IPS-20b (cell line): ENCODE data around the gene COL6A2.
"Not testable (repeated sequence)": the region's sequence is repeated elsewhere in the genome, so short reads cannot be mapped to it uniquely, and the experiment has no call there.

Source experiments
- H3K27ac ChIP-seq: one replicate; pipeline ENCODE4 v1.5.1; 2013; ENCODE audit warnings: low read length
- H3K27me3 ChIP-seq: 2 replicates; pipeline ENCODE4 v1.6.1; 2013; ENCODE audit warnings: mild to moderate bottlenecking, low read length, inconsistent platforms; ENCODE audit not compliant: insufficient read depth
- H3K36me3 ChIP-seq: 2 replicates; pipeline ENCODE4 v1.6.1; 2013; ENCODE audit warnings: low read depth, mild to moderate bottlenecking, inconsistent platforms, low read length, moderate library complexity; ENCODE audit not compliant: insufficient read depth
- H3K4me1 ChIP-seq: 2 replicates; pipeline ENCODE4 v1.6.1; 2013; ENCODE audit warnings: mild to moderate bottlenecking, control low read depth, inconsistent platforms, low read length, moderate library complexity; ENCODE audit not compliant: insufficient read depth
- H3K4me3 ChIP-seq: 2 replicates; pipeline ENCODE4 v1.5.1; 2013; ENCODE audit warnings: mild to moderate bottlenecking, low read length, inconsistent platforms
- H3K9ac ChIP-seq: 2 replicates; pipeline ENCODE4 v1.6.1; 2013; ENCODE audit warnings: low read depth, mild to moderate bottlenecking, inconsistent platforms, low read length, moderate library complexity
- H3K9me3 ChIP-seq: 2 replicates; pipeline ENCODE4 v1.6.1; 2013; ENCODE audit warnings: mild to moderate bottlenecking, low read depth, low read length, inconsistent platforms; ENCODE audit not compliant: insufficient read depth

Gene COL6A2

DNA sequence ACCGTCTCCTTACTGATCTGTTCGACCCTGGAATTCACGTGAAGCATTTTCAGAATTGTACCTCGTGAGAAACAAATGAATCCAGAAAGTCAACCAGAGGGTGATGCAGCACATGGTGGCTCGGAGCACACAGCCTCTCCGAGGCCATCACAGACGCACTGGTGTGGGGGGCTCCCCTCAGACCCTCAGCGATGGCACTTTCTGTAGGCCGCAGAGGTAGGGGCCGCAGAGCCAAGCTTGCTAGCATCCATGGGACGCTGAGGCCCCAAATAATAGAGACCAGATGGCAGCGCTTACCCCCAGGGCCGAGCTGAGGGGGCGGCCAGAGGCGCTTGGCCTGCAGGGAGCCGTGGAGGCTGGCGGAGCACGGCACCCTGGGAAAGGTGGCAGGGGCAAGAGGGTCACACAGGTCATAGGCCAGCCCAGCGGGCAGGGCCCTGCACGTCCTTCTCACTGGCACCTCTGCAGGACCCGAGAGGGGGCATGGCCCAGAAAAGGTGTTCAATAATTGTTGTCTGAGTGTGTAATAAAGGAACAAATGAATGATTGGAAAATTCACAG lies 28.1 kb upstream of the COL6A2 start:
- H3K9me3 ChIP-seq = no peaks in the 10 kb centered on the region
- H3K9ac ChIP-seq = no peak overlapping the region
- no peak overlapping the region for H3K4me3 ChIP-seq
- H3K27me3 ChIP-seq = no peaks in the 10 kb centered on the region
- no peaks in the 10 kb centered on the region for H3K4me1 ChIP-seq
- H3K27ac ChIP-seq = no peak overlapping the region
- H3K36me3 ChIP-seq = no peaks in the 10 kb centered on the region

DNA sequence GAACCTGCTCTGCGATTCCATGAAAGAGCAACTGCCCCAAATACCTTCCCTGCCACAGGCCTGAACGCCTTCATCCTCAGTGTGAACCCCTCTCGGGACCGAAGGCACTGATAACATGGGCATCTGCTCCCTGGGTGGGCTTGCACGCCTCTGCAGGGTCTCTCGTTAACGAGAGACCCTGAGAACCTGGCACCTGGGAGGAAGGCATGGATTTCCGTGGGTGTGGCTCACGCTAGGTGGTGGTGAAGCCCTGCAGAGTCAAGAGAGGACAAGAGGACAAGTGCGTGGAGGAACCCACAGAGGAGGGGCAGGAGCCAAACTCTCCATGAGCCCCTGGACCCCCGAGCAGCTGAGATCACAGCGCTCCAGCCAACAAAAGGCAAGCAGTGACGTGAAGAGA lies 26.8 kb upstream of the COL6A2 start:
- no peaks in the 10 kb centered on the region for H3K27me3 ChIP-seq
- no peak overlapping the region for H3K27ac ChIP-seq
- H3K9ac ChIP-seq = no peak overlapping the region
- H3K4me3 ChIP-seq = no peak overlapping the region
- no peaks in the 10 kb centered on the region for H3K9me3 ChIP-seq
- H3K4me1 ChIP-seq = no peaks in the 10 kb centered on the region
- H3K36me3 ChIP-seq = no peaks in the 10 kb centered on the region

DNA sequence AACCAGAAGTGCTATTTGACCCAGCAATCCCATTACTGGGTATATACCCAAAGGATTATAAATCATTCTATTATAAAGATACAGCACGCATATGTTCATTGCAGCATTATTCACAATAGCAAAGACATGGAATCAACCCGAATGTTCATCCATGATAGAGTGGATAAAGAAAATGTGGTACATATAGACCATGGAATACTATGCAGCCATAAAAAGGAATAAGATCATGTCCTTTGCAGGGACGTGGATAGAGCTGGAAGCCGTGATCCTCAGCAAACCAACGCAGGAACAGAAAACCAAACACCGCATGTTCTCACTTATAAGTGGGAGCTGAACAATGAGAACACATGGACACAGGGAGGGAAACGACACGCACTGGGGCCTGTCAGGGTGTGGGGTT lies 21.2 kb upstream of the COL6A2 start:
- not testable (repeated sequence) for H3K9ac ChIP-seq

DNA sequence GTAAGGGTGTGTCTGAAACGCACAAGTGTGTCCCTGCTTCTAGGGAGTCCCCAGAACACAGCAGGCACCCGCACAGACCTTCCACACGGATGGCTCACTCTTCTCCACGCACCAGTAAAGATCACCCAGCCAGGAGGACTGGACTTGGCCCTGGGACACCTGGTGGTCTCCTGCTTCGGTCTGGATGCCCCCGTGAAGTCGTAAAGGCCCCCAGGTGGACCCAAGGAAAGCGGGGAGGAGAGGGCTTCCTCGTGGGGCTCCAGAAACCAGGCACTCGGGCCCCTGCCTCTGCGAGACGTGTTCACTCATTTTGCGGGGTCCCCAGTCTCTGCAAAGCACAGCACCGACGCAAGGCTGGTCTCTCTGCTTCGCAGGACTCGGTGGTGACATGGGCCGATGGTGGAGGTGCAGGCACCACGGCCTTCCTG lies 20.2 kb upstream of the COL6A2 start:
- Histone ChIP-seq H3K4me3 (no peak overlapping the region), H3K9me3 (no peaks in the 10 kb centered on the region), H3K9ac (no peak overlapping the region), H3K27ac (no peak overlapping the region), H3K27me3 (no peaks in the 10 kb centered on the region), H3K36me3 (no peaks in the 10 kb centered on the region), H3K4me1 (no peaks in the 10 kb centered on the region)

More for the DNA sequence above, 21.2 kb upstream of the COL6A2 start:
- not testable (repeated sequence) for H3K36me3 ChIP-seq, H3K4me3 ChIP-seq, H3K9me3 ChIP-seq, H3K4me1 ChIP-seq, H3K27me3 ChIP-seq, H3K27ac ChIP-seq

DNA sequence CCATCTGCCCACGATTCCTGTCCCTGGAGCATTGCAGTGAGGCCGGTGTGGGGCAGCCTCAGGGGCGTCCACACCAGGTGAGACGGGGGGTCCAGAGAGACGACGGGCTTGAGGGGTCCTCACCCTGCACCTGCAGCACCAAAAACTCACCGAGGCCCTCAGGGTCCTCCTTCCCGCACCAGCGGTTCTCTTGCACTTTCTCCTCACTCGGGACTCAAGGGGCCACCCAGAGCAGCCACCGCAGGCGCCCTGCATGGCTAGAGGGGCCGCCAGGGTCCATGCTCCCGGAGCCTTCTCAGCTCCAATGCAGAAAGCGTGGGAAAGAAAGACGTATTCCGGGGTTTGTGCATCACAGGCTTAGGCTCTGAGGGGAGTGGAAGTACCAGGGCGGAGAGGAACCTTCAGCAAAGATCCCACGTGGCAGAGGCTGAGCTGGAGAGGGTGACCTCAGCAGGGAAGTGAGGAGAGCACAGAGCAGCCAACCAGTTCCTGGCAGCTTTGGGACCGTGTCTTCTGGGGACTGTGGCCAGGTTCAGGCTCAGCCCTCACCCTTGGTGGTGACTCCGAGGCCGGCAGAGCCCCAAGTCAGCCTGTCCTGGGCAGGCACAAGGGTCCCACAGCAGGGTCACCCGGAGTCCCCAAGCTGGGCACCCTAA lies 19.5 kb upstream of the COL6A2 start:
- Histone ChIP-seq H3K36me3 (no peaks in the 10 kb centered on the region), H3K9me3 (no peaks in the 10 kb centered on the region), H3K9ac (no peak overlapping the region), H3K27ac (no peak overlapping the region), H3K27me3 (no peaks in the 10 kb centered on the region), H3K4me1 (no peaks in the 10 kb centered on the region), H3K4me3 (no peak overlapping the region)

DNA sequence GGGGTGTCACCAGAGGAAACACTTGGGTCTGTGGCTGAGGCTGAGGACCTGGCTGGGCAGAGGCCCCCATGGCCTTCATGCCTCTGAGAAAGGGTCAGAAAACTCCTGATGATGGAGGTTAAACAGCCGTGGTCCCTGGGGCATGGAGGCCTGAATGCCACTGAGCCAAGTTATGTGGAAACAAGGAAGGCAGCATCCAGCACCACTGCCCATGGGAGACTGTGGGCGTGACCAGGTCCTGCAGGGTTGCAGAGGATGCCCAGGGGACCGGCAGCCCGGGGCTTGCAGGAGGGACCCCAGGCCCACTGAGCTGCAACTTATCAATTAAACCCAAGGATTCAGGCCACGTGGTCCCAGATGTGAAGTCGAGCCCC lies 18.9 kb upstream of the COL6A2 start:
- H3K27ac ChIP-seq = no peak overlapping the region
- H3K9ac ChIP-seq = no peak overlapping the region

DNA sequence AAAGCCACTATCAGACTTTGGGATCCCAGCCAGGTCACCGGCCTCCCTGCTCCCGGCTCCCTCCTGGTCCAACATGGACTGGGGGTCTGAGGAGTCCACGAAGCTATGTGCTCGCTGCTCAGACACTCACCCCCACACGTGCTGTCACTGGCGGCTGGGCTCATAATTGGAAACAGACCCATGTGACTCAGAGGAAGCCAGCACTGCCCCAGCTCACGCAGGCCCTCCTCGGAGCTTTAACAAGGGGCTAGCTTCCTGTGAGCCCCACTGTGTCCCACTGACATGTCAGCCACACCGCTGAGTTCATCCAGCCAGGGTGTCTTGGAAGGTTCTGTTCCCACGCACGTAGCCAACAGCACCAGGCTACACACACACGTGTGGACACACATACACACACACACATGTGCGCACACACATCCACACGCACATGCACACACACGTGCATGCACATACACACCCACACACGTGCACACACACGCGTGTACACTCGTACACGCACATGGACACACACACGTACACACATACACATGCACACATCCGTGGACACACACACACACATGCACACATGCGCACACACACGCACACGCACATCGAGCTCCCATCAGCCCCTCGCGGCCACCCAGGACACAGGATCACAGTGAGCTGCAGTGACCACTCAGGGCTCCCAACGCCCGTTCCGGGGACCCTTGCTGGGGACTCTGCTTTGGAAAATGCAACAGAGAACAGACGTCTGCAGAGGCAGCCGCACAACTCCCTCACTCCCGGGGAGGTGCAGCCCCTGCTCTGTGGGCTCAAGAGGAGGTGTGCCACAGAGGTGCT lies 18.4 kb upstream of the COL6A2 start:
- H3K27ac ChIP-seq = no peak overlapping the region
- H3K9ac ChIP-seq = no peak overlapping the region
- no peaks in the 10 kb centered on the region for H3K4me1 ChIP-seq
- H3K36me3 ChIP-seq = no peaks in the 10 kb centered on the region
- H3K9me3 ChIP-seq = no peaks in the 10 kb centered on the region
- H3K4me3 ChIP-seq = no peak overlapping the region
- H3K27me3 ChIP-seq = no peaks in the 10 kb centered on the region

More for the DNA sequence above, 18.9 kb upstream of the COL6A2 start:
- Histone ChIP-seq H3K4me1 (no peaks in the 10 kb centered on the region), H3K27me3 (no peaks in the 10 kb centered on the region), H3K4me3 (no peak overlapping the region), H3K9me3 (no peaks in the 10 kb centered on the region), H3K36me3 (no peaks in the 10 kb centered on the region)

DNA sequence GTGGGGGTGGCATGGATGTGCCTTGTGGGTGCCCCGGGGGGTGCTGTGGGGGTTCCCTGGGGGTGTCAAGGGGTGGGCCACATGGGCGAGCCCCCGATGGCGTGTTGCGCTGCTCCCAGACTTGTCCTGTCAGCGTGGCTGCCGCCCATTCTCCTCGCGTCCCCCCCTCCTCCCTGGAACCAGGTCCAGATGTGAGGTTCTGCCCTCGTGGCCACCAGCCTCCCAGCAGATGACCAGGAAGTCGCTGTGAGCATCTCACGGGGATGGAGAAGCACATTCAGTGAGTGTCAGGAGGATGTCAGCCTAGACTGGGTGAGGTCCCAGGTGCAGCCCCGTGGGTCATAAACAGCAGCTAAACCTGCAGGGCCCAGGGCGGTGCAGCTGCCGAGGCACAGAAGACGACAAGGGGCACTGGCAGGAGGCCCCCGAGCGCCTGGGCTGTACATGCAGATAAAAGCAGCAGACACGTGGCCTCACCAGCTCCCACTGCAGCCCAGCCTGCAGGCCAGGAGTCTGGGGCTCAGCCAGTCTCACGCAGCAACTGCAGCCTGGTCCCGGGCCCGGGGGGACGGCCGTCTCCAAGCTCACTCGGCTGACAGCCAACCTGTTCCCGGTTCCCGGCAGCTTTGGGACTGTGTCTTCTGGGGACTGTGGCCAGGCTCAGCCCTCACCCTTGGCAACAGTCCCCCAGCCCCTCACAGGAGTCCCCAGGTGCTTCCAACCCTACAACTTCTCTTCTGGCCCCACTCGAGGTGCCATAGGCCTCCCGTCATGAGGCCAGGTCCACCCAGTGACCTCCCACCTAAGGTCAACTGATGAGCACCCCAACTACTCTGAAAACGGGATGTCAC lies 17.5 kb upstream of the COL6A2 start:
- H3K4me1 ChIP-seq = no peaks in the 10 kb centered on the region
- H3K27me3 ChIP-seq = no peaks in the 10 kb centered on the region
- H3K9ac ChIP-seq = no peak overlapping the region
- no peaks in the 10 kb centered on the region for H3K36me3 ChIP-seq
- H3K27ac ChIP-seq = no peak overlapping the region
- no peak overlapping the region for H3K4me3 ChIP-seq
- no peaks in the 10 kb centered on the region for H3K9me3 ChIP-seq

DNA sequence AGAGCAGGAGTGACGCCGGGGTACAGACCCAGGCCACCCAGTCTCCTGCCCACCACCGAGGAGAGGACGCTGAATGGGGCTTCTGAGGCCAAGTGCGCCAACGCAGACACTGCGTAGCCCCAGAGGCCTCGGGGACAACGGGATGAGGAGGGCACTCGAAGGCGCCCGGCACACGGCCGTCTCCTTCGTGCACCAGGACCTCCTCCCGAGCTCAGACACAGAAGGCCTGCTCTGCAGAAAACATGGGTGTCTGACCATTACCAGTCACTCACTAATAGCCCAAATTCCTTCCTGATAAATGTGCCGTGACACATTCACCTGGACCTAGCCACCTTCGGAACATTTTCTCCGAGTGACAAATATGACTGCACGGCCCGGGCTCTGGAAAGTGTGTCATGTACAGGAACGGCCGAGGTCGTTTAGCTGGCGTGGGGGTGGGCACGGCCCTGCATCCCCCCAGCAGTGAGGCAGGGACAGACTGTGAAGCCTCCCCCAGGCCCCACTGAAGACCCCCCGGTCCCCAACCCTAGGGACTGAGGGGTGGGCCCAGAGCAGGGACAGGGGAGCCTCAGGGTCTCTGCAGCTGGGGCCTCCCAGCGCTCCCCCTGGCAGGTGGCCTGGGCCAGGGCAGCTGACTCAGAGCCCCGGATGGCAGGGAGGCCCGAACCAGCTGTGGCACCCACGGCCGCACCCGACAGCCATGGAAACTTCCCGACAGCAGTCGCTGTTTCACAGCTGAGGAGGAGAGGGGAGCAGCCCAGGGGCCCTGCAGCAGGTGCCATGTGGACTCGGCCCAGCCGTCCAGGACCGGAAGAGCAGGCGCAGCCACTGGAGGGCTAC lies 16.7 kb upstream of the COL6A2 start:
- Histone ChIP-seq H3K36me3 (no peaks in the 10 kb centered on the region), H3K4me1 (no peaks in the 10 kb centered on the region), H3K27me3 (no peaks in the 10 kb centered on the region), H3K9me3 (no peaks in the 10 kb centered on the region), H3K27ac (no peak overlapping the region), H3K9ac (no peak overlapping the region), H3K4me3 (no peak overlapping the region)

DNA sequence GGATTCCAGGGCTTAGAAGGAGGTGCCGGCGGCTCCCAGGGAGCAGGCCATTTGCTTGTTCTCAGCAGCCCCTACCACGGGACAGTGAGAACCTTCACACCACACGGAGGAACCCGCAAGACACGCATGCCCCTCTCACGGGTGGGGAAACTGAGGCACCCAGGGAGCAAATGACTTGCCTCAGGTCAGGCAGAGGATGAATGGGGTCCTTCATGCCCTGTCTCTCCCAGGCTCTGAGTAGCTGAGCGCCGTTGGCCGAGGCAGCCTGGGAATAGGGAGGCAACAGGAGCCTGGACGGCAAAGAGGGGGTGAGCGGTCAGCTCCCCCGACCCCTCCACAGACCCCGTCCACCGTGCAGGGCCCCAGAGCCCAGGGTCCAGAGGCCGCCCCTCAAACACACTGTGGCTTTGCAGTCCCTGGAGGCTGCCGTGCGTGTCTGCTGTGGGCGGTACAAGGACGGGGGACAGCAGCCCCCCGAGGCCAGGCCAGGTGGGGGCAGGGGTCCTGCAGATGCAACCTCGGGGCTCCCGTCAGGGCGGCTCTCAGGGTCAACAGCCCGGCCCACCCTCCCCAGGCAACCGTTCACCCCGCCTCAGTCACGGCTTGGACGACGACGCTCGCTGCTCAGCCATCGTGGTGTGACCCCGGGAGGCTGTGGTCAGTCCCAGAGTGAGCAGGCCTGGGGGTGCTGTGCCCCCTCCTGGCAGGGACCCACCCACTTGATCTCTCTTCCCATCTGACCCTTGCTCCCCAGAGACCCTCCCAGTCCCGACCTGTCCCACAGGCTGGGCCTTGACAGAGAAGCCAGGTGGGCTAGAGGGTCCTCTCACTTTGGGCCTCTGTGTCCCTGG lies 15.8 kb upstream of the COL6A2 start:
- H3K36me3 ChIP-seq = no peaks in the 10 kb centered on the region
- no peaks in the 10 kb centered on the region for H3K27me3 ChIP-seq
- no peak overlapping the region for H3K4me3 ChIP-seq
- no peak overlapping the region for H3K9ac ChIP-seq
- no peak overlapping the region for H3K27ac ChIP-seq
- H3K4me1 ChIP-seq = no peaks in the 10 kb centered on the region
- no peaks in the 10 kb centered on the region for H3K9me3 ChIP-seq
